Measurements from ENCODE around the gene PAPLN.

The PAPLN gene

DNA sequence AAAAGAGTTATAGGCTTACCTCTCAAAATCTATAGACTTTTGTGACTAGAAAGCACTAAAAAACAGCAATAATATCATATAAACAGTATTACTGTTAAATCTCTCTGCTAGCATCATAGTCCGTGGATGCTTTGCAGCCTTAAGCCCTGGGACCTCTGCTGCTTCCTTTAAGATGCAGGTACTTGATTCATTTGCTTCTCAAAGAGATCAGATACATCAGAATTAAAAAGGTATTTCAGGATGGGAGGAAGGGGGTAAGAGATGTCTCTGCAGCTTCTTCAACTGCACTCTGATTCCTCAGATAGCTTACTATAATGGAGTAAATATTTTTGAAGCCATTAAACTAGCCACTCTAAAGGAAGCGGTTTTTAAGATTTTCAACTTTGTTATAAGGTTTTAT lies 49.3 kb downstream of the PAPLN start:
- Histone ChIP-seq H3K9me3 (ENCODE audit: control insufficient read depth, low read length) (no peaks in the 10 kb centered on the region), H2AFZ (no peak overlapping the region), H3K36me3 (ENCODE audit: control insufficient read depth, insufficient read depth, low read length) (no peaks in the 10 kb centered on the region), H3K79me2 (no peaks in the 10 kb centered on the region), H3K4me1 (no peaks in the 10 kb centered on the region), H3K27ac (no peak overlapping the region), H3K9ac (no peak overlapping the region), H3K27me3 (ENCODE audit: control insufficient read depth, insufficient read depth, low read length) (no peaks in the 10 kb centered on the region), H3K4me3 (ENCODE audit: low read depth, low read length) (no peak overlapping the region), H3K4me2 (ENCODE audit: low read length) (no peak overlapping the region)
- TF ChIP-seq, protein P1, sequence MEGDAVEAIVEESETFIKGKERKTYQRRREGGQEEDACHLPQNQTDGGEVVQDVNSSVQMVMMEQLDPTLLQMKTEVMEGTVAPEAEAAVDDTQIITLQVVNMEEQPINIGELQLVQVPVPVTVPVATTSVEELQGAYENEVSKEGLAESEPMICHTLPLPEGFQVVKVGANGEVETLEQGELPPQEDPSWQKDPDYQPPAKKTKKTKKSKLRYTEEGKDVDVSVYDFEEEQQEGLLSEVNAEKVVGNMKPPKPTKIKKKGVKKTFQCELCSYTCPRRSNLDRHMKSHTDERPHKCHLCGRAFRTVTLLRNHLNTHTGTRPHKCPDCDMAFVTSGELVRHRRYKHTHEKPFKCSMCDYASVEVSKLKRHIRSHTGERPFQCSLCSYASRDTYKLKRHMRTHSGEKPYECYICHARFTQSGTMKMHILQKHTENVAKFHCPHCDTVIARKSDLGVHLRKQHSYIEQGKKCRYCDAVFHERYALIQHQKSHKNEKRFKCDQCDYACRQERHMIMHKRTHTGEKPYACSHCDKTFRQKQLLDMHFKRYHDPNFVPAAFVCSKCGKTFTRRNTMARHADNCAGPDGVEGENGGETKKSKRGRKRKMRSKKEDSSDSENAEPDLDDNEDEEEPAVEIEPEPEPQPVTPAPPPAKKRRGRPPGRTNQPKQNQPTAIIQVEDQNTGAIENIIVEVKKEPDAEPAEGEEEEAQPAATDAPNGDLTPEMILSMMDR (IDR thresholded peaks at IDR 0.05) = no peak

DNA sequence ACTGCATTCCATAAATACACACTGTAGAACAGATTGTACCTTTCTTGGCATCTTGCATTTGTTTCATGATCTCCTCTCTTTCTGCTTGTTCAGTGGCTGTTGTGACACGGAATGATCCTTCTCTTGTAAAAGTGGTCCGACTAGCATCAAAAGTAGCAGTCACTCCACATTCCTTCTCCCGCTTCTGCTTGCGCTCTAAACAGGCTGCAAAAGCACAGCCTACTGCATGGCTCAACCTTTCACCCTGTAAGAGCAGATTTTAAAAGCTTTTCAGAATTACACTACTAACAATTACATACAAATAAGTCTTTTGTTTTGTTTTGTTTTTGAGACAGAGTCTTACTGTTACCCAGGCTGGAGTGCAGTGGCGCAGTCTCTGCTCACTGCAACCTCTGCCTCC lies 49.8 kb downstream of the PAPLN start:
- H3K4me1 ChIP-seq = no peaks in the 10 kb centered on the region
- no peak overlapping the region for H3K4me2 ChIP-seq (ENCODE audit: low read length)
- TF ChIP-seq, protein P1 (IDR thresholded peaks at IDR 0.05) = no peak
- H3K79me2 ChIP-seq = no peaks in the 10 kb centered on the region
- H3K4me3 ChIP-seq (ENCODE audit: low read depth, low read length) = no peak overlapping the region
- no peak overlapping the region for H3K27ac ChIP-seq
- H3K9me3 ChIP-seq (ENCODE audit: control insufficient read depth, low read length) = no peaks in the 10 kb centered on the region
- H3K27me3 ChIP-seq (ENCODE audit: control insufficient read depth, insufficient read depth, low read length) = no peaks in the 10 kb centered on the region
- H3K36me3 ChIP-seq (ENCODE audit: control insufficient read depth, insufficient read depth, low read length) = no peaks in the 10 kb centered on the region
- no peak overlapping the region for H3K9ac ChIP-seq
- no peak overlapping the region for H2AFZ ChIP-seq

DNA sequence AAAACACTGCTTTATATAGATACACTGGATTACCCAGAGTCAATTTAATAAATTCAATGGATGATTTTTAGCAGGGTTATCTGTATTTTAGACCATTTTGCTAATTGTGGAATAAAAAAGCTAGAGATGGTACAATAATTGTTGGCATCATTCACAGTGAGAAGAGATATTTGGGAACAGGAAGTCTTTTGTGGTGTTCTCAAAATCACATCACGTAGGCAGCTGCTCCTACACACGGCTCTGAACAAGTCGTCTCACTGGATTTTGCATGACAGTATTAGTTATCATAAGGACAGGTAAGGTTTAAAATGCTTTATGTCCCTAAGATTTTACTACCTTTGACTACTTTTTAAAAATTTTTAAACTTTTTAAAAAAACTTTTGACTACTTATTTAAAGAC lies 52.0 kb downstream of the PAPLN start:
- H3K36me3 ChIP-seq (ENCODE audit: control insufficient read depth, insufficient read depth, low read length) = no peaks in the 10 kb centered on the region
- no peak overlapping the region for H3K9ac ChIP-seq
- H3K9me3 ChIP-seq (ENCODE audit: control insufficient read depth, low read length) = no peaks in the 10 kb centered on the region
- no peak overlapping the region for H3K27ac ChIP-seq
- no peak overlapping the region for H3K4me2 ChIP-seq (ENCODE audit: low read length)
- H3K4me1 ChIP-seq = no peaks in the 10 kb centered on the region
- no peak overlapping the region for H2AFZ ChIP-seq
- TF ChIP-seq, protein P1 (IDR thresholded peaks at IDR 0.05) = no peak
- H3K4me3 ChIP-seq (ENCODE audit: low read depth, low read length) = no peak overlapping the region
- no peaks in the 10 kb centered on the region for H3K27me3 ChIP-seq (ENCODE audit: control insufficient read depth, insufficient read depth, low read length)
- H3K79me2 ChIP-seq = no peaks in the 10 kb centered on the region

DNA sequence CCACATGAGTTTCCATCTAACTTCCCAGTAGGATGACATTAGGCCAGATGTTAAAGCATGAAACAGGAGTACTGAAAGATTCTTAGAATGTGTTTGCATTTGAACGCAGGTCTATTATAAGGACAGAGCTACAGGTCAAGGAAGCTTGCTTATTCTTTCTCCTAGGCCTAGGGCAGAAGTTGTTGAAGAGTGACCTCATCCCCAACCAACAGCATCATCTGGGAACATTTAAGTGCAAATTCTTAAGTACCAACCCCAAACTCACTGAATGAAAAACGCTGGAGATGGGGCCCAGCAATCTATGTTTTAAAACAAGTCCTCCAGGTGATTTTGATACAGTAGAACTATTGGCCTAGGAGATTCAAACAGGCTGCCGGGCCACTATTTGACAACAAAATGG lies 52.4 kb downstream of the PAPLN start:
- Histone ChIP-seq H3K4me1 (no peaks in the 10 kb centered on the region), H3K27ac (no peak overlapping the region), H3K9ac (no peak overlapping the region), H3K36me3 (ENCODE audit: control insufficient read depth, insufficient read depth, low read length) (no peaks in the 10 kb centered on the region), H3K27me3 (ENCODE audit: control insufficient read depth, insufficient read depth, low read length) (no peaks in the 10 kb centered on the region), H3K9me3 (ENCODE audit: control insufficient read depth, low read length) (no peaks in the 10 kb centered on the region), H3K79me2 (no peaks in the 10 kb centered on the region), H2AFZ (no peak overlapping the region), H3K4me2 (ENCODE audit: low read length) (no peak overlapping the region), H3K4me3 (ENCODE audit: low read depth, low read length) (no peak overlapping the region)
- TF ChIP-seq, protein P1 (IDR thresholded peaks at IDR 0.05) = no peak

DNA sequence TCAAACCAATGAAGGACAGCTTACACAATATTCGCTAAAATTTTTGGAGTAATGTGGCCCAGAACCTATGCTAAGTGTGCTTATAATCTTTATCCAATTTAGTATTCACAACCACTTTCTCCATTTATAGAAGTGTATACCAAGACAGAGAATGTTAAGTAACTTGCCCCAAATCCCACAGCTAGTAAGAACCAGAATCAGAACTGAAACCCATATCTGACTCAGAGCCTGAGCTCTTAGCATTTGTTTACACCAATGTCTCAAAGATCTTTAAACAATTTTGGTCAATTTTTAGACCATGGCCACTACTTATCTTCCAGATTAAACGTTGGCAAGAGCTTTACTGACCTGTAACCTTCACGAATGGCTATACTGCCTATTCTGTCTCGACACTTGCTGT lies 53.0 kb downstream of the PAPLN start:
- Histone ChIP-seq H3K27me3 (ENCODE audit: control insufficient read depth, insufficient read depth, low read length) (no peaks in the 10 kb centered on the region), H3K9ac (no peak overlapping the region), H3K4me3 (ENCODE audit: low read depth, low read length) (no peak overlapping the region), H3K4me2 (ENCODE audit: low read length) (no peak overlapping the region), H3K79me2 (no peaks in the 10 kb centered on the region), H2AFZ (no peak overlapping the region), H3K36me3 (ENCODE audit: control insufficient read depth, insufficient read depth, low read length) (no peaks in the 10 kb centered on the region), H3K9me3 (ENCODE audit: control insufficient read depth, low read length) (no peaks in the 10 kb centered on the region), H3K4me1 (no peaks in the 10 kb centered on the region), H3K27ac (no peak overlapping the region)
- TF ChIP-seq, protein P1 (IDR thresholded peaks at IDR 0.05) = no peak
